HepG2 (cell line): ENCODE measurements around the gene HDGFL1. TPM values are rescaled to one million over a fixed set of nuclear protein-coding genes. Genes with fewer than 3 reads are reported as not detected.

Experiments used
- ATAC-seq: fragments of 200-7000 bp; cut with Tn5 transposase; 3 replicates; pipeline ENCODE4 v1.9.1; 2020; ENCODE audit warnings: mild to moderate bottlenecking, moderate library complexity
- BruUV-seq: library from RNA; stranded (reverse); fragments of 400-500 nt; replicated peaks from 2 replicates; lab custom pipeline; 2021; lab: Mats Ljungman, UMichigan
- CTCF ChIA-PET: fragments of 300-600 bp; formaldehyde crosslinking; extraction: SDS; loops from one replicate; lab custom pipeline; 2021; ENCODE audit warnings: low total read pairs, inconsistent platforms, low intra/inter-chr PET ratio; lab: Yijun Ruan, JAX
- POLR2A ChIA-PET: fragments of 350-600 bp; sonication (Branson Sonifier 250); formaldehyde crosslinking; loops from one replicate; lab custom pipeline; 2020; ENCODE audit warnings: antibody characterized with exemption, inconsistent platforms; lab: Yijun Ruan, JAX
- DNase-seq: peaks from one replicate; pipeline ENCODE4 v3.0.0-alpha.2; 2015; ENCODE audit warnings: low spot score
- FAIRE-seq: peaks from 3 replicates; lab custom pipeline; 2011; peaks lifted over from hg19 to GRCh38; lab: Jason Lieb, UNC
- H2AFZ ChIP-seq: one replicate; pipeline ENCODE4 v1.6.1; 2011; ENCODE audit warnings: low read length, inconsistent platforms
- H3K27ac ChIP-seq: fragments of 300-600 bp; 3 replicates; pipeline ENCODE4 v1.8.0; 2011; ENCODE audit warnings: mixed run types, mild to moderate bottlenecking, mixed read lengths, low read length, inconsistent platforms; ENCODE audit not compliant: insufficient read depth; ENCODE audit errors: extremely low read length
- H3K27me3 ChIP-seq, 2 experiments: fragments of 200-600 bp in 1 of 2; 2 replicates in 1 of 2; 3 replicates in 1 of 2; pipeline versions ENCODE4 v1.6.0 to v1.8.0; 2011; ENCODE audit warnings: low read length in 2 of 2, mild to moderate bottlenecking in 2 of 2, moderate library complexity in 2 of 2, inconsistent platforms in 1 of 2; ENCODE audit not compliant: insufficient read depth in 2 of 2, control insufficient read depth in 1 of 2
- H3K36me3 ChIP-seq, 2 experiments: fragments of 200-600 bp in 1 of 2; replicated peaks in 1 of 2; 2 replicates in 1 of 2; 3 replicates in 1 of 2; pipeline versions ENCODE4 v1.5.1 to v1.8.0; 2011; ENCODE audit warnings: low read length in 2 of 2, inconsistent platforms in 1 of 2; ENCODE audit not compliant: insufficient read depth in 2 of 2, control insufficient read depth in 1 of 2
- H3K4me1 ChIP-seq: 2 replicates; pipeline ENCODE4 v1.5.1; 2012; ENCODE audit warnings: low read length, inconsistent platforms; ENCODE audit not compliant: insufficient read depth
- H3K4me2 ChIP-seq: 2 replicates; pipeline ENCODE4 v1.6.0; 2011; ENCODE audit warnings: low read depth, low read length, inconsistent platforms
- H3K4me3 ChIP-seq, 3 experiments: fragments of 200-600 bp in 1 of 3; sonication (generic), shearing (Covaris generic) in 1 of 3; replicated peaks in 1 of 3; 2 replicates each; pipeline ENCODE4 v1.5.1; 2011 to 2016; ENCODE audit warnings: low read length in 3 of 3, inconsistent platforms in 2 of 3, low read depth in 2 of 3, mild to moderate bottlenecking in 2 of 3, control low read depth in 1 of 3, mixed read lengths in 1 of 3; ENCODE audit not compliant: insufficient read depth in 1 of 3
- H3K79me2 ChIP-seq: one replicate; pipeline ENCODE4 v1.6.1; 2011; ENCODE audit warnings: low read length, inconsistent platforms; ENCODE audit not compliant: insufficient read depth
- H3K9ac ChIP-seq: 2 replicates; pipeline ENCODE4 v1.6.0; 2011; ENCODE audit warnings: mild to moderate bottlenecking, low read depth, low read length, inconsistent platforms; ENCODE audit not compliant: insufficient read depth
- H3K9me3 ChIP-seq: 2 replicates; pipeline ENCODE4 v1.5.1; 2012; ENCODE audit warnings: mild to moderate bottlenecking, low read length
- H4K20me1 ChIP-seq: 2 replicates; pipeline ENCODE4 v1.6.0; 2011; ENCODE audit warnings: inconsistent platforms, mild to moderate bottlenecking, low read length, moderate library complexity; ENCODE audit not compliant: insufficient read depth
- CHCHD3 ChIP-seq: sonication (generic); formaldehyde crosslinking; IDR thresholded peaks from 2 replicates; pipeline ENCODE4 v1.8.0; 2022; ENCODE audit warnings: mild to moderate bottlenecking, missing genetic modification reagents, moderate library complexity
- FOSL2 ChIP-seq: sonication (generic); formaldehyde crosslinking; IDR thresholded peaks from 2 replicates; pipeline ENCODE4 v1.4.0; 2020; ENCODE audit warnings: missing genetic modification reagents
- GABPA ChIP-seq, 2 experiments: IDR thresholded peaks; 2 replicates each; pipeline ENCODE4 v1.6.1; 2011 to 2016; ENCODE audit warnings: low read depth in 2 of 2, low read length in 1 of 2, missing biosample characterization in 1 of 2, missing genetic modification characterization in 1 of 2
- MATR3 ChIP-seq: sonication (generic); formaldehyde crosslinking; IDR thresholded peaks from 2 replicates; pipeline ENCODE4 v1.4.0; 2020; ENCODE audit warnings: missing genetic modification reagents
- MBD4 ChIP-seq: IDR thresholded peaks from 2 replicates; pipeline ENCODE4 v1.6.1; 2012; ENCODE audit warnings: low read length, inconsistent platforms, borderline replicate concordance
- NCOR1 ChIP-seq: fragments of 200-600 bp; sonication (generic); IDR thresholded peaks from 2 replicates; pipeline ENCODE4 v1.7.0; 2017; ENCODE audit warnings: antibody characterized with exemption, low read length, borderline replicate concordance
- RFX3 ChIP-seq: IDR thresholded peaks from 2 replicates; pipeline ENCODE4 v1.6.1; 2016; ENCODE audit warnings: missing biosample characterization, missing genetic modification reagents
- RNF2 ChIP-seq: fragments of 450-650 bp; conservative IDR thresholded peaks from 2 replicates; pipeline ENCODE4 v1.6.1; 2016; ENCODE audit warnings: low read depth
- SMAD1 ChIP-seq: sonication (generic); formaldehyde crosslinking; IDR thresholded peaks from 2 replicates; pipeline ENCODE4 v1.4.0; 2020; ENCODE audit warnings: missing genetic modification reagents, low read depth, mild to moderate bottlenecking, borderline replicate concordance
- ZBTB21 ChIP-seq: sonication (generic); formaldehyde crosslinking; IDR thresholded peaks from 2 replicates; pipeline ENCODE4 v1.4.0; 2020; ENCODE audit warnings: missing genetic modification reagents
- ZFP37 ChIP-seq: sonication (generic); formaldehyde crosslinking; IDR thresholded peaks from 2 replicates; pipeline ENCODE4 v1.4.0; 2020; ENCODE audit warnings: missing genetic modification reagents, borderline replicate concordance
- ZNF567 ChIP-seq: sonication (generic); formaldehyde crosslinking; IDR thresholded peaks from 2 replicates; pipeline ENCODE4 v1.8.1; 2023; ENCODE audit warnings: mild to moderate bottlenecking, missing genetic modification reagents, borderline replicate concordance
- ZNF782 ChIP-seq: sonication (generic); formaldehyde crosslinking; IDR thresholded peaks from 2 replicates; pipeline ENCODE4 v1.4.0; 2020; ENCODE audit warnings: missing genetic modification reagents, mild to moderate bottlenecking, borderline replicate concordance
- WGBS: methylation state at CpG from one replicate; pipeline ENCODE4 v1.1.6; 2017; ENCODE audit warnings: low lambda C conversion rate; 5-methylcytosine and 5-hydroxymethylcytosine counted together
- in situ Hi-C: cut with HindIII; loops from 2 replicates; pipeline ENCODE4 v1.10.0; 2017; ENCODE audit warnings: low pct_unique_long_range_greater_than_20kb; ENCODE audit not compliant: extremely low pct_ligation_motif_present
- intact Hi-C: fragments of 100-400 bp; cut with micrococcal nuclease; formaldehyde crosslinking; loops from one replicate; pipeline ENCODE4 v1.10.0; 2022; ENCODE audit not compliant: unreplicated experiment
- polyA plus RNA-seq, 8 experiments: library from polyadenylated mRNA; depleted of rRNA in 3 of 8; stranded (reverse) in 7 of 8; unstranded in 1 of 8; fragments of >200 nt; fragmentation: Illumina TruSeq in 4 of 8; extraction: Trizol in 4 of 8; gene quantifications; 2 replicates each; pipeline versions ENCODE4 v1.2.1 to v1.2.3, GENCODE V29; 2011 to 2016; ENCODE audit warnings: low read depth in 4 of 8, missing spikeins in 1 of 8, mixed read lengths in 1 of 8; ENCODE audit not compliant: insufficient read depth in 1 of 8
- total RNA-seq, 5 experiments: library from RNA; depleted of rRNA; stranded (reverse); fragments of >200 nt; fragmentation: Illumina TruSeq; extraction: Trizol; gene quantifications; 2 replicates each; pipeline ENCODE4 v1.2.3, GENCODE V29; 2016; ENCODE audit warnings: low read depth in 1 of 5
- TF ChIP-seq, protein P1 (sequence below): IDR thresholded peaks from 2 replicates; pipeline ENCODE4 v1.6.1; 2016; ENCODE audit warnings: low read depth, missing genetic modification reagents, missing compliant biosample characterization
- TF ChIP-seq, protein P2 (sequence below): IDR thresholded peaks from 2 replicates; pipeline ENCODE4 v1.6.1; 2016; ENCODE audit warnings: mild to moderate bottlenecking, missing biosample characterization, missing genetic modification reagents

Gene HDGFL1
- total and polyA plus RNA-seq, 2 of the 13 experiments (the other 11 are each of a cell fraction or from before 2014, with no cell fraction given): not detected

DNA sequence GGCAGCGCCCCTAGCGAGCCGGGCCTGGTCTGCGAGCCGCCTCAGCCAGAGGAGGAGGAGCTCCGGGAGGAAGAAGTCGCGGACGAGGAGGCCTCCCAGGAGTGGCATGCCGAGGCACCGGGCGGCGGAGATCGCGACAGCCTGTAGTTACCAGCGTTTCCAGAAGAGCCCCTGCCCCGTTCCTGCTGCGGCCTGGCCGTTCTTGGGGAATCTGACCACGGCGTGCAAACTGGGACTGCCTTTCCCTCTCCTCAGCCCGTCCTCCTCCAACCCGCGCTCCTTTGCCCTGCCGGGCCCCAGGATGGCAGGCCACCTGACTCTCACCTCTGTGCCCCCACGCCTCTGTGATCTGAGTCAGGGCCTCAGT, 802 bp downstream of the HDGFL1 start (continued):
- TF ChIP-seq, protein P1, sequence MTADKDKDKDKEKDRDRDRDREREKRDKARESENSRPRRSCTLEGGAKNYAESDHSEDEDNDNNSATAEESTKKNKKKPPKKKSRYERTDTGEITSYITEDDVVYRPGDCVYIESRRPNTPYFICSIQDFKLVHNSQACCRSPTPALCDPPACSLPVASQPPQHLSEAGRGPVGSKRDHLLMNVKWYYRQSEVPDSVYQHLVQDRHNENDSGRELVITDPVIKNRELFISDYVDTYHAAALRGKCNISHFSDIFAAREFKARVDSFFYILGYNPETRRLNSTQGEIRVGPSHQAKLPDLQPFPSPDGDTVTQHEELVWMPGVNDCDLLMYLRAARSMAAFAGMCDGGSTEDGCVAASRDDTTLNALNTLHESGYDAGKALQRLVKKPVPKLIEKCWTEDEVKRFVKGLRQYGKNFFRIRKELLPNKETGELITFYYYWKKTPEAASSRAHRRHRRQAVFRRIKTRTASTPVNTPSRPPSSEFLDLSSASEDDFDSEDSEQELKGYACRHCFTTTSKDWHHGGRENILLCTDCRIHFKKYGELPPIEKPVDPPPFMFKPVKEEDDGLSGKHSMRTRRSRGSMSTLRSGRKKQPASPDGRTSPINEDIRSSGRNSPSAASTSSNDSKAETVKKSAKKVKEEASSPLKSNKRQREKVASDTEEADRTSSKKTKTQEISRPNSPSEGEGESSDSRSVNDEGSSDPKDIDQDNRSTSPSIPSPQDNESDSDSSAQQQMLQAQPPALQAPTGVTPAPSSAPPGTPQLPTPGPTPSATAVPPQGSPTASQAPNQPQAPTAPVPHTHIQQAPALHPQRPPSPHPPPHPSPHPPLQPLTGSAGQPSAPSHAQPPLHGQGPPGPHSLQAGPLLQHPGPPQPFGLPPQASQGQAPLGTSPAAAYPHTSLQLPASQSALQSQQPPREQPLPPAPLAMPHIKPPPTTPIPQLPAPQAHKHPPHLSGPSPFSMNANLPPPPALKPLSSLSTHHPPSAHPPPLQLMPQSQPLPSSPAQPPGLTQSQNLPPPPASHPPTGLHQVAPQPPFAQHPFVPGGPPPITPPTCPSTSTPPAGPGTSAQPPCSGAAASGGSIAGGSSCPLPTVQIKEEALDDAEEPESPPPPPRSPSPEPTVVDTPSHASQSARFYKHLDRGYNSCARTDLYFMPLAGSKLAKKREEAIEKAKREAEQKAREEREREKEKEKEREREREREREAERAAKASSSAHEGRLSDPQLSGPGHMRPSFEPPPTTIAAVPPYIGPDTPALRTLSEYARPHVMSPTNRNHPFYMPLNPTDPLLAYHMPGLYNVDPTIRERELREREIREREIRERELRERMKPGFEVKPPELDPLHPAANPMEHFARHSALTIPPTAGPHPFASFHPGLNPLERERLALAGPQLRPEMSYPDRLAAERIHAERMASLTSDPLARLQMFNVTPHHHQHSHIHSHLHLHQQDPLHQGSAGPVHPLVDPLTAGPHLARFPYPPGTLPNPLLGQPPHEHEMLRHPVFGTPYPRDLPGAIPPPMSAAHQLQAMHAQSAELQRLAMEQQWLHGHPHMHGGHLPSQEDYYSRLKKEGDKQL: no peak
- TF ChIP-seq RNF2: no peak
- no peak for TF ChIP-seq SMAD1 (CRISPR knock-in tag)
- TF ChIP-seq, protein P2, sequence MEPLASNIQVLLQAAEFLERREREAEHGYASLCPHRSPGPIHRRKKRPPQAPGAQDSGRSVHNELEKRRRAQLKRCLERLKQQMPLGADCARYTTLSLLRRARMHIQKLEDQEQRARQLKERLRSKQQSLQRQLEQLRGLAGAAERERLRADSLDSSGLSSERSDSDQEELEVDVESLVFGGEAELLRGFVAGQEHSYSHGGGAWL (CRISPR knock-in tag): no peak
- TF ChIP-seq ZNF567 (CRISPR knock-in tag): no peak

DNA sequence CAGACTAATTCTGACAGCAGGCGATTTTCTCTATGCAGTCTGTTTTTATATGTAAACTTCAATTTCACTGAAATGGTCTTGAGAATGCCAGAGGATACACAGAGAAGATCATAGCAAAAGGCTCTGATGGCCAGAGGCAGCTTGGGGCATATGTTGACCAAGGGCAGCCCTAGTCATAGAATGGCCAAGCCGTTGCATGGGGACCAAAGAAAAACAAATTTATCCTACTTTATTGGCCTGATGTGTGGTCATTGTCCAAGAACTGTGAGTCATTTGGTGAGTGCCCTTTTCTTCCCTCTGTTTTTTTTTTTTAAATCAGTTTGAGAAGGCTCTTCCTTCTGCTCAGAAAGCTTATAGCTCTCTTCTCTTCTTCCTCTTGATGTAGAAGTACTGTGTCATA, 5.8 kb downstream of the HDGFL1 start:
- no peak overlapping the region for H2AFZ ChIP-seq
- TF ChIP-seq NCOR1: no peak
- TF ChIP-seq MBD4: no peak
- TF ChIP-seq ZFP37 (CRISPR knock-in tag): no peak
- TF ChIP-seq RFX3 (CRISPR knock-in tag): no peak
- no peak for TF ChIP-seq ZBTB21 (CRISPR knock-in tag)
- TF ChIP-seq GABPA (IDR thresholded peaks at IDR 0.05; ENCODE audit: low read depth, low read length): no peak
- TF ChIP-seq GABPA (CRISPR knock-in tag; IDR thresholded peaks at IDR 0.05; ENCODE audit: low read depth): no peak
- no peak for TF ChIP-seq FOSL2
- no peak for TF ChIP-seq CHCHD3 (CRISPR knock-in tag)
- TF ChIP-seq ZNF782 (CRISPR knock-in tag): no peak
- TF ChIP-seq MATR3 (CRISPR knock-in tag): no peak
- TF ChIP-seq, all 625 proteins: peak for 0
- Histone ChIP-seq H3K9ac (no peak overlapping the region), H3K4me1 (no peaks in the 10 kb centered on the region), H3K27me3 (no peaks in the 10 kb centered on the region), H3K4me2 (no peak overlapping the region), H4K20me1 (no peaks in the 10 kb centered on the region), H3K79me2 (no peaks in the 10 kb centered on the region), H3K9me3 (peaks cover 70% of the 10 kb centered on the region), H3K4me3 (no peak overlapping the region), H3K27ac (no peak overlapping the region), H3K36me3 (no peaks in the 10 kb centered on the region)
- POLR2A ChIA-PET: no interaction called here
- intact Hi-C loops (no loop called here), in situ Hi-C loops (no loop called here)
- FAIRE-seq: no peak
- BruUV-seq: no TSS peak
- no peak for DNase-seq
- WGBS: 0% methylated on average over 2 of the region's 2 CpGs
- no peak for ATAC-seq
- CTCF ChIA-PET: no interaction called here
